ENCODE results near the gene CCNJL.
"Not testable (repeated sequence)": the region's sequence is repeated elsewhere in the genome, so short reads cannot be mapped to it uniquely, and the experiment has no call there.

CCNJL gene

GRCh38 chr5:160260006-160260775 is 52.2 kb downstream of the CCNJL start:
- DNase-seq: no peak

GRCh38 chr5:160259341-160259740 is 53.0 kb downstream of the CCNJL start:
- DNase-seq: no peak

- no peak for DNase-seq
Observed at GRCh38 chr5:160254706-160255105, 57.7 kb downstream of the CCNJL start.

GRCh38 chr5:160253441-160253840 is 58.9 kb downstream of the CCNJL start:
- no peak for DNase-seq

GRCh38 chr5:160252916-160253315 is 59.4 kb downstream of the CCNJL start:
- no peak for DNase-seq

- no peak for DNase-seq
Observed at GRCh38 chr5:160251406-160252155, 60.8 kb downstream of the CCNJL start.

GRCh38 chr5:160250826-160251225 is 61.5 kb downstream of the CCNJL start:
- DNase-seq: no peak

GRCh38 chr5:160250226-160250625 is 62.1 kb downstream of the CCNJL start:
- no peak for DNase-seq

GRCh38 chr5:160249570-160249969 is 62.8 kb downstream of the CCNJL start:
- DNase-seq: not testable (repeated sequence)

GRCh38 chr5:160245506-160246086 is 66.8 kb downstream of the CCNJL start:
- DNase-seq: no peak

- no peak for DNase-seq
Observed at GRCh38 chr5:160242145-160242544, 70.2 kb downstream of the CCNJL start.

GRCh38 chr5:160240350-160240749 is 72.0 kb downstream of the CCNJL start:
- no peak for DNase-seq

GRCh38 chr5:160237571-160238093 is 74.7 kb downstream of the CCNJL start:
- DNase-seq: no peak

- DNase-seq: no peak
Observed at GRCh38 chr5:160235731-160236130, 76.6 kb downstream of the CCNJL start.

- no peak for DNase-seq
Observed at GRCh38 chr5:160233215-160233614, 79.1 kb downstream of the CCNJL start.

- DNase-seq: peak; percentile 42
Observed at GRCh38 chr5:160231783-160232342, 80.5 kb downstream of the CCNJL start.

GRCh38 chr5:160230686-160231527 is 81.5 kb downstream of the CCNJL start:
- peak; percentile 95 for DNase-seq

GRCh38 chr5:160229190-160229742 is 83.1 kb downstream of the CCNJL start, which contains the start of gene FABP6:
TSS of gene FABP6 (plus strand) at chr5:160229506. CDS start at chr5:160229558, 52 bp downstream.
- DNase-seq: no peak

GRCh38 chr5:160227012-160227411 is 85.4 kb downstream of the CCNJL start:
- DNase-seq: no peak

- DNase-seq: no peak
Observed at GRCh38 chr5:160221082-160221481, 91.3 kb downstream of the CCNJL start.

- DNase-seq: no peak
Observed at GRCh38 chr5:160219356-160219755, 93.0 kb downstream of the CCNJL start.

- no peak for DNase-seq
Observed at GRCh38 chr5:160213537-160213936, 98.8 kb downstream of the CCNJL start.

Data from inflammatory macrophage treated with lipopolysaccharide for 4 hours (primary cell).